MCF 10A (cell line): ENCODE data around the gene SLC26A2. TPM values are rescaled to one million over a fixed set of nuclear protein-coding genes. Genes with fewer than 3 reads are reported as not detected.

ENCODE experiments used
- BruUV-seq: library from RNA; stranded (reverse); fragments of 400-500 nt; replicated peaks from 2 replicates; lab custom pipeline; 2021; lab: Mats Ljungman, UMichigan
- CTCF ChIA-PET: fragments of 300-600 bp; sonication (Branson Sonifier 250); formaldehyde crosslinking; extraction: SDS; loops from one replicate; lab custom pipeline; 2021; ENCODE audit warnings: antibody characterized with exemption, inconsistent platforms; lab: Yijun Ruan, JAX
- POLR2A ChIA-PET: fragments of 300-600, 350-650 bp; sonication (Branson Sonifier 250); formaldehyde crosslinking; extraction: SDS; loops from one replicate; lab custom pipeline; 2020; ENCODE audit warnings: antibody characterized with exemption, inconsistent platforms; lab: Yijun Ruan, JAX
- DNase-seq: peaks from one replicate; pipeline ENCODE4 v3.0.0-alpha.2; 2018; ENCODE audit not compliant: unreplicated experiment
- H3K27ac Mint-ChIP-seq: one replicate; pipeline ENCODE4 v1.8.0; 2022; ENCODE audit warnings: mild to moderate bottlenecking, low read depth, mixed read lengths; ENCODE audit not compliant: unreplicated experiment
- H3K27me3 Mint-ChIP-seq: one replicate; pipeline ENCODE4 v1.8.0; 2022; ENCODE audit warnings: mixed read lengths; ENCODE audit not compliant: insufficient read depth, unreplicated experiment
- H3K36me3 Mint-ChIP-seq: one replicate; pipeline ENCODE4 v1.8.0; 2022; ENCODE audit warnings: mild to moderate bottlenecking, moderate library complexity, mixed read lengths; ENCODE audit not compliant: insufficient read depth, unreplicated experiment
- H3K4me1 Mint-ChIP-seq: one replicate; pipeline ENCODE4 v1.8.0; 2022; ENCODE audit warnings: mixed read lengths; ENCODE audit not compliant: insufficient read depth, unreplicated experiment
- H3K4me3 Mint-ChIP-seq: one replicate; pipeline ENCODE4 v1.8.0; 2022; ENCODE audit warnings: mild to moderate bottlenecking, moderate library complexity, mixed read lengths; ENCODE audit not compliant: unreplicated experiment
- H3K9me3 Mint-ChIP-seq: one replicate; pipeline ENCODE4 v1.8.0; 2022; ENCODE audit warnings: mixed read lengths; ENCODE audit not compliant: unreplicated experiment
- intact Hi-C: fragments of 100-400 bp; cut with micrococcal nuclease; formaldehyde crosslinking; loops from 2 replicates; pipeline ENCODE4 v1.14.1; 2022
- total RNA-seq: library from RNA; stranded (reverse); gene quantifications from 2 replicates; pipeline ENCODE4 v1.2.3, GENCODE V29; 2022
- TF ChIP-seq, protein P1 (sequence below): fragments of 200-600 bp; IDR thresholded peaks from one replicate; pipeline ENCODE4 v1.8.0; 2022; ENCODE audit warnings: antibody characterized with exemption, mild to moderate bottlenecking; ENCODE audit not compliant: unreplicated experiment

The SLC26A2 gene
- total RNA-seq, 1 experiment from 2014 or later, result 56.2 TPM

DNA sequence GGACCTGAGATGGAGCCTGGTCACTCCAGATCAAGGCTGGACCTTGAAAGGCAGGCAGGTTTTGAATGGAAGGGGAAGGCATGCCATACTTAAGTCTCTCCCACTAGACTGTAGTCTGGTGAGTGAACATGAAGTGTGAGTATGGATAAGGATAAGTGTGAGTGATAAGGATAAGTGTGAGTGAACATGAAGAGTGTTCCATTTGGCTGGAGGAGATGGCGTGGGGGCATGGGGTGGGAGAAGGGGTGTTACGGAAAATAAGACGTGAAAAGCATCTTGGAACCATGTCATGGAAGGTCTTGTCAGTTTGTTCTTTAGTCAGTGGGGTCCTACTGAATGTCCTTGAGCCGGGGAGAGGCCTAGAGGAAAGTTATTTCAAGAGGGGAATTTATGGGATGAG is 72.8 kb downstream of the SLC26A2 start:
- Mint-ChIP-seq H3K4me3 (no peak overlapping the region), H3K9me3 (no peaks in the 10 kb centered on the region), H3K27ac (no peak overlapping the region), H3K27me3 (no peaks in the 10 kb centered on the region), H3K4me1 (peaks cover 26% of the 10 kb centered on the region), H3K36me3 (peaks cover 78% of the 10 kb centered on the region)
- BruUV-seq, result no TSS peak
- TF ChIP-seq, protein P1, sequence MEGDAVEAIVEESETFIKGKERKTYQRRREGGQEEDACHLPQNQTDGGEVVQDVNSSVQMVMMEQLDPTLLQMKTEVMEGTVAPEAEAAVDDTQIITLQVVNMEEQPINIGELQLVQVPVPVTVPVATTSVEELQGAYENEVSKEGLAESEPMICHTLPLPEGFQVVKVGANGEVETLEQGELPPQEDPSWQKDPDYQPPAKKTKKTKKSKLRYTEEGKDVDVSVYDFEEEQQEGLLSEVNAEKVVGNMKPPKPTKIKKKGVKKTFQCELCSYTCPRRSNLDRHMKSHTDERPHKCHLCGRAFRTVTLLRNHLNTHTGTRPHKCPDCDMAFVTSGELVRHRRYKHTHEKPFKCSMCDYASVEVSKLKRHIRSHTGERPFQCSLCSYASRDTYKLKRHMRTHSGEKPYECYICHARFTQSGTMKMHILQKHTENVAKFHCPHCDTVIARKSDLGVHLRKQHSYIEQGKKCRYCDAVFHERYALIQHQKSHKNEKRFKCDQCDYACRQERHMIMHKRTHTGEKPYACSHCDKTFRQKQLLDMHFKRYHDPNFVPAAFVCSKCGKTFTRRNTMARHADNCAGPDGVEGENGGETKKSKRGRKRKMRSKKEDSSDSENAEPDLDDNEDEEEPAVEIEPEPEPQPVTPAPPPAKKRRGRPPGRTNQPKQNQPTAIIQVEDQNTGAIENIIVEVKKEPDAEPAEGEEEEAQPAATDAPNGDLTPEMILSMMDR, result no peak
- ChIA-PET POLR2A (interaction anchor here (0.8 to 4.7 kb wide), 5 partner anchors 11 to 33 kb away, joined by 3 to 66 read pairs (median 6); partner anchors contain the start of genes HMGXB3 and TIGD6), CTCF (interaction anchor here (0.8 to 1.8 kb wide), 2 partner anchors 7 to 12 kb away, joined by 3 to 10 read pairs; no protein-coding TSS in a partner anchor)
- intact Hi-C loops, result no loop called here
- DNase-seq, result no peak

DNA sequence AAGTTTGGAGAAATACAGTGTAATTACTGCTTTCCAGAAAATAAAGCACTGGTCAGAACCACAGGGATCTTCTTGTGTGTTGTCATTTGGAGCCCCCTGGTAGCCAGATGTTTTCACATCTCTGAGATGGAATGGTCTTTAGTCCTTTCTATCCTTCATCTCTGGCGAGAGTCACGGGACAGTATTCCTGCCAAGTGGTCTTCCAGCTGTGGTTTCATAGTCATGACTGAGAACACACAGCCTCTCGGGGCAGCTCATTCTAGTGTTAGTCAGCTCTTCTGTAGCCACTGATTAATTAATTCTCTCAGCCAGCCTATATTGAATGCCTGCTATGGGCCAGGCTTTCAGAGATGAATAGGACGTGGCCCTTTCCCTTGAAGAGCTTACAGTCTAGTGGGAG is 74.1 kb downstream of the SLC26A2 start:
- H3K9me3 Mint-ChIP-seq, result no peaks in the 10 kb centered on the region
- POLR2A ChIA-PET, result interaction anchor here (0.6 to 4.7 kb wide), 5 partner anchors 8 to 728 kb away, joined by 3 to 66 read pairs (median 3); partner anchors contain the start of genes HMGXB3 and TIGD6
- no peak overlapping the region for H3K27ac Mint-ChIP-seq
- TF ChIP-seq, protein P1, result no peak
- peaks cover 79% of the 10 kb centered on the region for H3K36me3 Mint-ChIP-seq
- H3K4me3 Mint-ChIP-seq, result no peak overlapping the region
- H3K27me3 Mint-ChIP-seq, result no peaks in the 10 kb centered on the region
- intact Hi-C loops, result loop anchor here (5.0 kb wide), 1 partner anchor 78 kb away; no protein-coding TSS in a partner anchor
- no TSS peak for BruUV-seq
- DNase-seq, result no peak
- H3K4me1 Mint-ChIP-seq, result peaks cover 31% of the 10 kb centered on the region
- CTCF ChIA-PET, result interaction anchor here (0.5 to 1.0 kb wide), 4 partner anchors 10 to 660 kb away, joined by 3 read pairs; no protein-coding TSS in a partner anchor

DNA sequence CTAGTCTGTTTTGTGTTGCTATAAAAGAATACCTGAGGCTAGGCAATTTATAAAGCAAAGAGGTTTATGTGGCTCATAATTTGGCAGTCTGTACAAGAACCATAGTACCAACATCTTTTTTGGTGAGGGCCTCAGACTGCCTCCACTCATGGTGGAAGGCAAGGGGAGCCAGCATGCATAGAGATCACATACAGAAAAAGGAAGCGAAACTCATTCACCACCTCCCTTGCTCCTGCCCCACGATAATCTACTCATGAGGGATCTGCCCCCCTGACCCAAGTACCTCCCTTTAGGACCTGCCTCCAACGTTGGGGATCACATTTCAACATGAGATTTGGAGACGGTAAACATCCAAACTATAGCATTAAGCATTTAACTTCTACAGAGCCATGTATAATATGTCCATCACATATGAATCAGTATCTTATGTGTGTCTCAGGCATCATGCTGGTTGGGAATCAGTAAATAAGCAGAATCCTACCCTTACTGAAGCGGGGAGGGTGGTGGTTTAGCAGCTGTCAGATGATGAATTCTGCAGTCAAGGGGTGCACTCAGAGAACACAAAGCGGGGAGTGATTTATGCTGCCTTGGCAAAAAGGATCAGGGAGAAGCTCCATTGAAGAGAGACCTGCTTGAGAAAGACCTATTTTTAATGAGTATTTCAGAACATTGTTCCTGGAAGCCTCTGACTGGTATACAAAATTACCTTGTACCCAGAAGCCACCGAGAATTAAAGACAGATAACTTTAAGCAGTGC is 74.8 kb downstream of the SLC26A2 start:
- peaks cover 82% of the 10 kb centered on the region for H3K36me3 Mint-ChIP-seq
- no peak for DNase-seq
- H3K9me3 Mint-ChIP-seq, result no peaks in the 10 kb centered on the region
- TF ChIP-seq, protein P1, result no peak
- peak overlapping the region; percentile 36 for H3K27ac Mint-ChIP-seq
- ChIA-PET POLR2A (interaction anchor here (0.6 to 4.7 kb wide), 7 partner anchors 9 to 727 kb away, joined by 3 to 66 read pairs (median 6); partner anchors contain the start of genes HMGXB3 and TIGD6), CTCF (interaction anchor here (0.6 to 2.0 kb wide), 9 partner anchors 9 to 1013 kb away, joined by 3 to 14 read pairs (median 5); partner anchors contain the start of genes HMGXB3 and TIGD6)
- H3K4me1 Mint-ChIP-seq, result peaks cover 31% of the 10 kb centered on the region
- H3K27me3 Mint-ChIP-seq, result no peaks in the 10 kb centered on the region
- intact Hi-C loops, result loop anchor here (5.0 kb wide), 1 partner anchor 77 kb away; no protein-coding TSS in a partner anchor
- H3K4me3 Mint-ChIP-seq, result no peak overlapping the region
- BruUV-seq, result no TSS peak

DNA sequence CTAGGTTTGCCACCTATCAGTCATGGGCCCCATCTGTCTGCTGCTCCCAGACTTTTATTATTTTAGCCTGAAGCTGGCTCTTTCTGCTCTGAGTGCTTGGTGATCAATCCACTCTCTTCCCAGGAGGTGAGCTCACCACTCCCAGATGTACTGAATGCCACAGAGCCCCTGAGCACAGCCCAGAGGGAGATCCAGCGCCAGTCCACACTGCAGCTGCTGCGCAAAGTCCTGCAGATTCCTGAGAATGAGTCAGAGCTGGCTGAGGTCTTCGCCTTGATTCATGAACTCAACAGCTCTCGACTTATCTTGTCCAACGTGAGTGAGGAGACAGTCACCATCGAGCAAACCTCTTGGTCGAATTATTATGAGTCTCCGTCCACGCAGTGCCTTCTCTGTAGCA is 76.0 kb downstream of the SLC26A2 start:
- TF ChIP-seq, protein P1, result no peak
- peak; percentile 95 for DNase-seq
- H3K27me3 Mint-ChIP-seq, result no peaks in the 10 kb centered on the region
- intact Hi-C loops, result loop anchor here (1.0 to 5.0 kb wide), 4 partner anchors 14 to 86 kb away; no protein-coding TSS in a partner anchor
- H3K9me3 Mint-ChIP-seq, result no peaks in the 10 kb centered on the region
- H3K4me3 Mint-ChIP-seq, result peak overlapping the region; percentile 9
- H3K27ac Mint-ChIP-seq, result peak overlapping the region; percentile 36
- no TSS peak for BruUV-seq
- ChIA-PET CTCF (interaction anchor here (0.5 to 2.0 kb wide), 9 partner anchors 9 to 169 kb away, joined by 3 to 14 read pairs (median 5); partner anchors contain the start of genes HMGXB3 and TIGD6), POLR2A (interaction anchor here (0.6 to 4.7 kb wide), 12 partner anchors 8 to 1775 kb away, joined by 3 to 66 read pairs (median 4); partner anchors contain the start of genes HMGXB3, RPS14 and TIGD6)
- peaks cover 82% of the 10 kb centered on the region for H3K36me3 Mint-ChIP-seq
- peaks cover 31% of the 10 kb centered on the region for H3K4me1 Mint-ChIP-seq
